OCI-LY3 (cell line): ENCODE measurements around the gene ANKS6.
"Not testable (repeated sequence)": the region's sequence is repeated elsewhere in the genome, so short reads cannot be mapped to it uniquely, and the experiment has no call there.

Experiments
- H2AFZ ChIP-seq: fragments of 200-600, 300-600 bp; shearing (Covaris generic); 2 replicates; pipeline ENCODE4 v1.6.0; 2014; ENCODE audit warnings: antibody characterized with exemption, low read depth, low read length
- H3K27ac ChIP-seq: fragments of 200-600, 300-600 bp; sonication (generic); 2 replicates; pipeline ENCODE4 v1.5.1; 2014; ENCODE audit warnings: mild to moderate bottlenecking, low read length, moderate library complexity, mixed read lengths
- H3K27me3 ChIP-seq: fragments of 200-600, 300-600 bp; sonication (generic); 2 replicates; pipeline ENCODE4 v1.6.1; 2014; ENCODE audit warnings: low read depth, low read length, mixed read lengths
- H3K36me3 ChIP-seq: fragments of 200-600, 300-600 bp; sonication (generic); replicated peaks from 2 replicates; pipeline ENCODE3; 2014; ENCODE audit warnings: low read depth, low read length, mixed read lengths
- H3K4me1 ChIP-seq: fragments of 300-600, 200-600 bp; sonication (generic); 2 replicates; pipeline ENCODE4 v1.6.1; 2014; ENCODE audit warnings: low read length, mixed read lengths
- H3K4me2 ChIP-seq: fragments of 200-600, 300-600 bp; sonication (generic); 2 replicates; pipeline ENCODE4 v1.6.1; 2014; ENCODE audit warnings: low read length, mixed read lengths
- H3K4me3 ChIP-seq: fragments of 300-600, 200-600 bp; sonication (generic); 2 replicates; pipeline ENCODE4 v1.5.1; 2014; ENCODE audit warnings: antibody characterized with exemption, mild to moderate bottlenecking, low read length, moderate library complexity
- H3K79me2 ChIP-seq: fragments of 300-600, 200-600 bp; shearing (Covaris generic); 2 replicates; pipeline ENCODE4 v1.6.1; 2014; ENCODE audit warnings: mild to moderate bottlenecking, low read length, mixed read lengths
- H3K9ac ChIP-seq: fragments of 300-600, 200-600 bp; shearing (Covaris generic); 2 replicates; pipeline ENCODE4 v1.6.0; 2014; ENCODE audit warnings: mild to moderate bottlenecking, low read length, moderate library complexity
- H3K9me3 ChIP-seq: fragments of 200-600, 300-600 bp; shearing (Covaris generic); 2 replicates; pipeline ENCODE4 v1.6.1; 2014; ENCODE audit warnings: low read length, mixed read lengths; ENCODE audit not compliant: insufficient read depth
- H4K20me1 ChIP-seq: fragments of 200-600, 300-600 bp; sonication (generic); 2 replicates; pipeline ENCODE4 v1.6.1; 2016; ENCODE audit warnings: low read length, mixed read lengths; ENCODE audit not compliant: insufficient read depth
- CTCF ChIP-seq: fragments of 200-600, 300-600 bp; sonication (generic); IDR thresholded peaks from 2 replicates; pipeline ENCODE4 v1.5.1; 2014; ENCODE audit warnings: antibody characterized with exemption, low read length, low read depth
- EZH2phosphoT487 ChIP-seq: fragments of 200-600 bp; shearing (Covaris generic); IDR thresholded peaks from 2 replicates; pipeline ENCODE4 v1.6.1; 2018; ENCODE audit warnings: antibody characterized with exemption, mixed run types, low read depth

ANKS6 gene

GRCh38 chr9:98690686-98691085 lies 105.7 kb downstream of the ANKS6 start:
- Histone ChIP-seq H3K27me3 (peaks cover 18% of the 10 kb centered on the region; the same call in 1 of the 2 replicates), H2AFZ (no peak overlapping the region), H3K36me3 (no peaks in the 10 kb centered on the region), H3K4me3 (no peak overlapping the region), H3K4me2 (no peak overlapping the region), H3K9me3 (no peaks in the 10 kb centered on the region), H3K4me1 (no peaks in the 10 kb centered on the region), H3K9ac (no peak overlapping the region), H3K79me2 (no peaks in the 10 kb centered on the region), H4K20me1 (no peaks in the 10 kb centered on the region), H3K27ac (no peak overlapping the region)
- TF ChIP-seq CTCF (no peak), EZH2phosphoT487 (no peak)

- H3K4me3 ChIP-seq, result no peak overlapping the region
- no peak overlapping the region for H3K4me2 ChIP-seq
- no peak overlapping the region for H3K9ac ChIP-seq
- H3K27ac ChIP-seq, result no peak overlapping the region
- H3K36me3 ChIP-seq, result no peaks in the 10 kb centered on the region
- peaks cover 18% of the 10 kb centered on the region; the same call in 1 of the 2 replicates for H3K27me3 ChIP-seq
- TF ChIP-seq CTCF (no peak), EZH2phosphoT487 (no peak)
- no peaks in the 10 kb centered on the region for H3K4me1 ChIP-seq
- H3K79me2 ChIP-seq, result no peaks in the 10 kb centered on the region
- H3K9me3 ChIP-seq, result no peaks in the 10 kb centered on the region
- no peaks in the 10 kb centered on the region for H4K20me1 ChIP-seq
- no peak overlapping the region for H2AFZ ChIP-seq
Observed at GRCh38 chr9:98688710-98689495, 107.5 kb downstream of the ANKS6 start.

GRCh38 chr9:98687911-98688310 lies 108.4 kb downstream of the ANKS6 start:
- TF ChIP-seq CTCF (no peak), EZH2phosphoT487 (no peak)
- Histone ChIP-seq H4K20me1 (no peaks in the 10 kb centered on the region), H3K4me3 (no peak overlapping the region), H3K9me3 (no peaks in the 10 kb centered on the region), H3K9ac (no peak overlapping the region), H3K27ac (no peak overlapping the region), H3K27me3 (peaks cover 18% of the 10 kb centered on the region; the same call in 1 of the 2 replicates), H3K4me1 (no peaks in the 10 kb centered on the region), H2AFZ (no peak overlapping the region), H3K36me3 (no peaks in the 10 kb centered on the region), H3K79me2 (no peaks in the 10 kb centered on the region), H3K4me2 (no peak overlapping the region)

- H3K79me2 ChIP-seq, result no peaks in the 10 kb centered on the region
- no peak overlapping the region for H3K4me3 ChIP-seq
- H3K27ac ChIP-seq, result no peak overlapping the region
- no peaks in the 10 kb centered on the region for H4K20me1 ChIP-seq
- no peak overlapping the region for H2AFZ ChIP-seq
- TF ChIP-seq EZH2phosphoT487 (no peak), CTCF (no peak)
- no peak overlapping the region for H3K4me2 ChIP-seq
- H3K4me1 ChIP-seq, result no peaks in the 10 kb centered on the region
- no peak overlapping the region for H3K9ac ChIP-seq
- H3K36me3 ChIP-seq, result no peaks in the 10 kb centered on the region
- peaks cover 18% of the 10 kb centered on the region; the same call in 1 of the 2 replicates for H3K27me3 ChIP-seq
- H3K9me3 ChIP-seq, result no peaks in the 10 kb centered on the region
Observed at GRCh38 chr9:98686961-98687855, 109.1 kb downstream of the ANKS6 start.

GRCh38 chr9:98684816-98685215 lies 111.5 kb downstream of the ANKS6 start:
- H3K9ac ChIP-seq, H3K4me2 ChIP-seq, H4K20me1 ChIP-seq, H3K4me3 ChIP-seq, H2AFZ ChIP-seq, H3K79me2 ChIP-seq, H3K27ac ChIP-seq, H3K36me3 ChIP-seq, H3K4me1 ChIP-seq, H3K27me3 ChIP-seq, H3K9me3 ChIP-seq: not testable (repeated sequence)
